Spleen (tissue), 7 donors: ENCODE results near the gene AASDH.

Source experiments
- CTCF ChIP-seq, 11 experiments: fragments of 200-600 bp in 7 of 11; fragments of 450-650 bp in 4 of 11; sonication (generic) in 4 of 11; IDR thresholded peaks in 8 of 11; conservative IDR thresholded peaks in 3 of 11; 1 replicate in 7 of 11; 2 replicates in 4 of 11; pipeline versions ENCODE4 v1.4.0 to v1.8.0; 2016 to 2021; ENCODE audit warnings: antibody characterized with exemption in 11 of 11, inconsistent platforms in 4 of 11, mild to moderate bottlenecking in 1 of 11
- POLR2A ChIP-seq, 3 donors: fragments of 450-650 bp; IDR thresholded peaks; one replicate each; pipeline ENCODE4 v1.5.1; 2017; ENCODE audit warnings: antibody characterized with exemption in 3 of 3, mild to moderate bottlenecking in 1 of 3
- POLR2AphosphoS5 ChIP-seq, 3 donors: sonication (generic); formaldehyde crosslinking; IDR thresholded peaks; one replicate each; pipeline ENCODE4 v1.5.1; 2017; ENCODE audit warnings: antibody characterized with exemption in 3 of 3
- donor health status: DM: no; HTN: no; CAD: no; lungs with moderate emphysema.
- donor health status: DM: no; HTN: no; CAD: no.
- donor health status: DM: no; HTN: no; CAD: no.

- TF ChIP-seq CTCF (IDR thresholded peaks at IDR 0.05 in 8 of 11, conservative IDR thresholded peaks at IDR 0.05 in 3 of 11) (no peak), POLR2AphosphoS5 (IDR thresholded peaks at IDR 0.05) (no peak), POLR2A (IDR thresholded peaks at IDR 0.05) (no peak)
Measured at GRCh38 chr4:56388306-56388705, 1.0 kb upstream of the AASDH start.
